SJSA1 (cell line): ENCODE data around the gene CNR2. TPM values are rescaled to one million over a fixed set of nuclear protein-coding genes. Genes with fewer than 3 reads are reported as not detected.
A peak's percentile ranks its signal among the peaks of the same experiment; 100 is the strongest.

Source experiments
- DNase-seq, 2 experiments: peaks; one replicate each; pipeline ENCODE4 v3.0.0-alpha.2; 2015 to 2020; ENCODE audit warnings: low spot score in 2 of 2, low read depth in 1 of 2
- H3K27ac ChIP-seq: fragments of 250-450 bp; sonication (Bioruptor Pico); 2 replicates; pipeline ENCODE4 v1.5.1; 2020; ENCODE audit warnings: mild to moderate bottlenecking, moderate library complexity
- H3K27me3 ChIP-seq: fragments of 250-450 bp; sonication (Bioruptor Pico); replicated peaks from 2 replicates; pipeline ENCODE4 v1.5.1; 2020; ENCODE audit warnings: mild to moderate bottlenecking, moderate library complexity
- H3K36me3 ChIP-seq: fragments of 250-450 bp; sonication (Bioruptor Pico); 2 replicates; pipeline ENCODE4 v1.5.1; 2020; ENCODE audit warnings: mild to moderate bottlenecking
- H3K4me1 ChIP-seq: fragments of 250-450 bp; sonication (Bioruptor Pico); replicated peaks from 2 replicates; pipeline ENCODE4 v1.6.1; 2021; ENCODE audit warnings: mild to moderate bottlenecking
- H3K4me3 ChIP-seq: fragments of 250-450 bp; sonication (Bioruptor Pico); 2 replicates; pipeline ENCODE4 v1.5.1; 2020; ENCODE audit warnings: mild to moderate bottlenecking
- H3K9me3 ChIP-seq: fragments of 250-450 bp; sonication (Bioruptor Pico); replicated peaks from 2 replicates; pipeline ENCODE4 v1.5.1; 2020; ENCODE audit warnings: mild to moderate bottlenecking
- total RNA-seq: library from RNA; depleted of rRNA; stranded (reverse); fragments of >200 nt; shearing (Covaris generic); gene quantifications from 2 replicates; pipeline ENCODE4 v1.2.3, GENCODE V29; 2014; rRNA removed

Gene CNR2
- total RNA-seq, 1 experiment from 2014 or later: 0.08 TPM

- peak; percentile 76 to 89 for DNase-seq
- Histone ChIP-seq H3K27ac (peak within 1 kb of the TSS; percentile 86), H3K4me3 (peak within 1 kb of the TSS; percentile 92), H3K9me3 (no peaks in the 10 kb centered on the region), H3K4me1 (peaks cover 10% of the 10 kb centered on the region), H3K27me3 (no peaks in the 10 kb centered on the region), H3K36me3 (peaks cover 10% of the 10 kb centered on the region)
These were observed 87.9 kb downstream of the CNR2 start, which contains the start of gene HMGCL for GRCh38 chr1:23825076-23825761. Gene HMGCL (minus strand): TSS chr1:23825429. CDS start chr1:23825415, 14 bp downstream.

GRCh38 chr1:23824711-23825075 lies 88.5 kb downstream of the CNR2 start:
- Histone ChIP-seq H3K27ac (peak overlapping the region; percentile 86), H3K4me3 (peak overlapping the region; percentile 92), H3K36me3 (peaks cover 10% of the 10 kb centered on the region), H3K4me1 (peaks cover 10% of the 10 kb centered on the region), H3K27me3 (no peaks in the 10 kb centered on the region), H3K9me3 (no peaks in the 10 kb centered on the region)
- DNase-seq: no peak

DNA sequence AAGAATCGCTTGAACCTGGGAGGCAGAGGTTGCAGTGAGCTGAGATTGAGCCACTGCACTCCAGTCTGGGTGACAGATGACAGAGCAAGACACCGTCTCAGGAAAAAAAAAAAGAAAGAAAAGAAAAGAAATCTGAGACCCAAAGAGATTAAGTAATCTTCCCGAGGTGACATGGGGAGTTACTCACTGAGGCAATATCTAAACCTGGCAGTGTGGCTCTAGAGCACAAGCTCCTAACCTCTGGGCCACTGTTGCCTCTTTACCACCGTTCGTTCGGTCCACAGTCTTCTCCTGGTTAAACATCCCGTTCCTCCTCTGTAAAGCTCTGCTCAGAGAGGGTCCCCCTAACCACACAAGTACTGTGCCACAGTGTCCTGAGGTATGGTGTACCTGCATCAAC lies 89.4 kb downstream of the CNR2 start:
- peaks cover 10% of the 10 kb centered on the region for H3K36me3 ChIP-seq
- H3K4me1 ChIP-seq: peaks cover 10% of the 10 kb centered on the region
- no peaks in the 10 kb centered on the region for H3K9me3 ChIP-seq
- no peaks in the 10 kb centered on the region for H3K27me3 ChIP-seq
- DNase-seq: no peak
- no peak overlapping the region for H3K27ac ChIP-seq
- no peak overlapping the region for H3K4me3 ChIP-seq

Other genes starting within 250 kb of the CNR2 start
- 1,018 and 1,165 TPM in 2 replicates for gene RPL11, start 221.6 kb downstream of the CNR2 start, total RNA-seq
- 46.0 and 63.4 TPM in 2 replicates for gene ELOA, start 169.9 kb downstream of the CNR2 start, total RNA-seq
- 105 and 112 TPM in 2 replicates for gene PITHD1, start 134.9 kb downstream of the CNR2 start, total RNA-seq
- gene LYPLA2, start 122.2 kb downstream of the CNR2 start, total RNA-seq: 42.4 and 46.6 TPM in 2 replicates
- 31.5 and 55.4 TPM in 2 replicates for gene GALE, start 112.6 kb downstream of the CNR2 start, total RNA-seq
- gene HMGCL, start 87.9 kb downstream of the CNR2 start, total RNA-seq: 24.0 and 35.9 TPM in 2 replicates
- gene FUCA1, start 45.1 kb downstream of the CNR2 start, total RNA-seq: 2.3 and 3.9 TPM in 2 replicates
- 123 and 145 TPM in 2 replicates for gene PNRC2, start 46.5 kb upstream of the CNR2 start, total RNA-seq
- 145 and 147 TPM in 2 replicates for gene SRSF10, start 67.0 kb upstream of the CNR2 start, total RNA-seq
- 0.03 TPM in 1 of 2 replicates, not detected in the other for gene MYOM3, start 198.8 kb upstream of the CNR2 start, total RNA-seq
- gene IL22RA1, start 229.8 kb upstream of the CNR2 start, total RNA-seq: 1.1 TPM in 1 of 2 replicates, not detected in the other